ENCODE measurements around the gene FMOD. TPM values are rescaled to one million over a fixed set of nuclear protein-coding genes. Genes with fewer than 3 reads are reported as not detected.
"Not testable (repeated sequence)": the region's sequence is repeated elsewhere in the genome, so short reads cannot be mapped to it uniquely, and the experiment has no call there.

The FMOD gene
- total RNA-seq, 1 donor from 2014 or later, result 4.5 TPM

GRCh38 chr1:203325418-203326091 is 25.4 kb downstream of the FMOD start:
- ATAC-seq, result no peak

- ATAC-seq, result no peak
Measured at GRCh38 chr1:203325026-203325417, 25.9 kb downstream of the FMOD start.

- no peak for ATAC-seq
Measured at GRCh38 chr1:203324105-203325025, 26.6 kb downstream of the FMOD start.

GRCh38 chr1:203323587-203323986 is 27.3 kb downstream of the FMOD start:
- no peak for ATAC-seq

- ATAC-seq, result no peak
Measured at GRCh38 chr1:203322500-203323179, 28.3 kb downstream of the FMOD start.

GRCh38 chr1:203321273-203322052 is 29.5 kb downstream of the FMOD start:
- no peak for ATAC-seq

GRCh38 chr1:203320591-203321272 is 30.2 kb downstream of the FMOD start:
- ATAC-seq, result peak; percentile 67

- no peak for ATAC-seq
Measured at GRCh38 chr1:203318229-203318517, 32.7 kb downstream of the FMOD start.

- ATAC-seq, result no peak
Measured at GRCh38 chr1:203317429-203318228, 33.3 kb downstream of the FMOD start.

GRCh38 chr1:203316626-203317093 is 34.3 kb downstream of the FMOD start:
- no peak for ATAC-seq

GRCh38 chr1:203314025-203314759 is 36.7 kb downstream of the FMOD start:
- not testable (repeated sequence) for ATAC-seq

GRCh38 chr1:203311368-203312301 is 39.3 kb downstream of the FMOD start:
- ATAC-seq, result no peak

- no peak for ATAC-seq
Measured at GRCh38 chr1:203308923-203309331, 42.0 kb downstream of the FMOD start.

- ATAC-seq, result no peak
Measured at GRCh38 chr1:203308328-203308922, 42.5 kb downstream of the FMOD start.

- no peak for ATAC-seq
Measured at GRCh38 chr1:203307641-203308126, 43.2 kb downstream of the FMOD start.

- ATAC-seq, result no peak
Measured at GRCh38 chr1:203306965-203307541, 43.9 kb downstream of the FMOD start.

- peak; percentile 62 for ATAC-seq
Measured at GRCh38 chr1:203306089-203306964, 44.6 kb downstream of the FMOD start.
